Esophagus muscularis mucosa (tissue), 4 donors: ENCODE results near the gene ORC2. TPM values are rescaled to one million over a fixed set of nuclear protein-coding genes. Genes with fewer than 3 reads are reported as not detected.
A peak's percentile ranks its signal among the peaks of the same experiment; 100 is the strongest.

Experiments
- DNase-seq: peaks from one replicate; pipeline ENCODE4 v3.0.0-alpha.2; 2017; ENCODE audit errors: extremely low spot score
- H3K27ac ChIP-seq, 4 donors: fragments of 200-600 bp; sonication (generic); replicated peaks in 1 of 4; 1 replicate in 3 of 4; 2 replicates in 1 of 4; pipeline ENCODE4 v1.5.1; 2016 to 2019; ENCODE audit warnings: mild to moderate bottlenecking in 1 of 4
- H3K27me3 ChIP-seq, 4 donors: fragments of 200-600 bp; sonication (generic); one replicate each; pipeline versions ENCODE4 v1.5.1 to v1.6.0; 2016 to 2019
- H3K36me3 ChIP-seq, 4 donors: fragments of 200-600 bp; sonication (generic); one replicate each; pipeline ENCODE4 v1.5.1; 2016 to 2019
- H3K4me1 ChIP-seq, 4 donors: fragments of 200-600 bp; sonication (generic); one replicate each; pipeline ENCODE4 v1.5.1; 2016 to 2019
- H3K4me3 ChIP-seq, 4 donors: fragments of 200-600 bp; sonication (generic); 1 replicate in 2 of 4; 2 replicates in 2 of 4; pipeline ENCODE4 v1.5.1; 2016 to 2019; ENCODE audit warnings: mild to moderate bottlenecking in 4 of 4, moderate library complexity in 1 of 4
- H3K9me3 ChIP-seq, 4 donors: fragments of 200-600 bp; sonication (generic); 1 replicate in 3 of 4; 2 replicates in 1 of 4; pipeline ENCODE4 v1.5.1; 2016 to 2019
- CTCF ChIP-seq, 3 experiments: fragments of 200-600 bp in 2 of 3; fragments of 450-650 bp in 1 of 3; sonication (generic) in 2 of 3; IDR thresholded peaks; one replicate each; pipeline ENCODE4 v1.5.1; 2017 to 2019; ENCODE audit warnings: antibody characterized with exemption in 3 of 3, mild to moderate bottlenecking in 2 of 3, moderate library complexity in 1 of 3
- EP300 ChIP-seq: sonication (generic); formaldehyde crosslinking; IDR thresholded peaks from one replicate; pipeline ENCODE4 v1.6.1; 2017; ENCODE audit warnings: antibody characterized with exemption
- POLR2A ChIP-seq: fragments of 450-650 bp; IDR thresholded peaks from one replicate; pipeline ENCODE4 v1.6.1; 2017; ENCODE audit warnings: antibody characterized with exemption, moderate library complexity, mild to moderate bottlenecking, low read depth
- POLR2AphosphoS5 ChIP-seq, 2 donors: sonication (generic); formaldehyde crosslinking; IDR thresholded peaks; one replicate each; pipeline ENCODE4 v1.6.1; 2017; ENCODE audit warnings: antibody characterized with exemption in 2 of 2
- WGBS: methylation state at CpG from one replicate; pipeline ENCODE4 v1.1.5; 2018; 5-methylcytosine and 5-hydroxymethylcytosine counted together
- intact Hi-C: fragments of 100-400 bp; cut with DNase I; formaldehyde crosslinking; loops from one replicate; pipeline ENCODE4 v1.15.1; 2023
- total RNA-seq, 4 donors: library from RNA; depleted of rRNA; stranded (reverse); fragments of >200 nt; gene quantifications; one replicate each; pipeline versions ENCODE4 v1.1.0 to v1.2.1, GENCODE V29; 2016

Gene ORC2
- total RNA-seq, 4 donors from 2014 or later: 9.4 to 15.0 (median 10.8) TPM

GRCh38 chr2:200922439-200922838 lies 41.0 kb downstream of the ORC2 start:
- TF ChIP-seq CTCF (IDR thresholded peaks at IDR 0.05) (no peak), POLR2A (no peak), POLR2AphosphoS5 (IDR thresholded peaks at IDR 0.05) (no peak), EP300 (no peak)
- WGBS: 86% methylated on average over 6 of the region's 6 CpGs
- H3K27ac ChIP-seq: no peak overlapping the region
- H3K4me1 ChIP-seq: no peaks in the 10 kb centered on the region
- intact Hi-C loops: no loop called here
- H3K36me3 ChIP-seq: peaks cover 36 to 98% (median 83%) of the 10 kb centered on the region in 4 donors
- no peak overlapping the region for H3K4me3 ChIP-seq
- no peak for DNase-seq
- no peaks in the 10 kb centered on the region for H3K27me3 ChIP-seq
- H3K9me3 ChIP-seq: no peaks in the 10 kb centered on the region

- intact Hi-C loops: no loop called here
- no peaks in the 10 kb centered on the region for H3K4me1 ChIP-seq
- no peaks in the 10 kb centered on the region for H3K27me3 ChIP-seq
- no peaks in the 10 kb centered on the region for H3K9me3 ChIP-seq
- H3K36me3 ChIP-seq: peaks cover 52 to 95% (median 71%) of the 10 kb centered on the region in 4 donors
- H3K27ac ChIP-seq: no peak overlapping the region
- no peak overlapping the region for H3K4me3 ChIP-seq
- DNase-seq: no peak
- TF ChIP-seq POLR2AphosphoS5 (IDR thresholded peaks at IDR 0.05) (no peak), EP300 (no peak), POLR2A (no peak), CTCF (IDR thresholded peaks at IDR 0.05) (no peak)
These were observed 49.8 kb downstream of the ORC2 start for GRCh38 chr2:200913654-200914053.

GRCh38 chr2:200909958-200910357 lies 53.5 kb downstream of the ORC2 start:
- no peak for DNase-seq
- no peak for TF ChIP-seq POLR2A
- TF ChIP-seq POLR2AphosphoS5 (IDR thresholded peaks at IDR 0.05): no peak
- no peak for TF ChIP-seq EP300
- TF ChIP-seq CTCF (IDR thresholded peaks at IDR 0.05): no peak
- 97% methylated on average over 4 of the region's 4 CpGs for WGBS
- intact Hi-C loops: no loop called here
- no peaks in the 10 kb centered on the region for H3K27me3 ChIP-seq
- no peak overlapping the region for H3K27ac ChIP-seq
- peaks cover 29 to 94% (median 55%) of the 10 kb centered on the region in 4 donors for H3K36me3 ChIP-seq
- peaks cover 0 to 3% (median 0%) of the 10 kb centered on the region in 4 donors for H3K4me1 ChIP-seq
- H3K9me3 ChIP-seq: no peaks in the 10 kb centered on the region
- H3K4me3 ChIP-seq: no peak overlapping the region

- intact Hi-C loops: loop anchor here (2.0 kb wide), 1 partner anchor 159 kb away; no protein-coding TSS in a partner anchor
- Histone ChIP-seq H3K36me3 (peaks cover 18 to 89% (median 32%) of the 10 kb centered on the region in 4 donors), H3K9me3 (no peaks in the 10 kb centered on the region), H3K27me3 (no peaks in the 10 kb centered on the region), H3K4me3 (no peak overlapping the region), H3K4me1 (peaks cover 0 to 3% (median 0%) of the 10 kb centered on the region in 4 donors), H3K27ac (no peak overlapping the region)
- WGBS: 58% methylated on average over 2 of the region's 2 CpGs
- no peak for DNase-seq
- no peak for TF ChIP-seq EP300
- TF ChIP-seq POLR2A: no peak
- peak; percentile 48 to 68 (median 49) for TF ChIP-seq CTCF (IDR thresholded peaks at IDR 0.05)
- peak in 1 of 2 donors; percentile 11 for TF ChIP-seq POLR2AphosphoS5 (IDR thresholded peaks at IDR 0.05)
These were observed 57.7 kb downstream of the ORC2 start for GRCh38 chr2:200905618-200906296.
